HepG2 (cell line): ENCODE measurements around the gene LENEP. TPM values are rescaled to one million over a fixed set of nuclear protein-coding genes. Genes with fewer than 3 reads are reported as not detected.

Experiments
- ARNTL ChIP-seq: sonication (generic); formaldehyde crosslinking; IDR thresholded peaks from 2 replicates; pipeline ENCODE4 v1.4.0; 2020; ENCODE audit warnings: mild to moderate bottlenecking, missing genetic modification reagents
- CCDC6 ChIP-seq: sonication (generic); formaldehyde crosslinking; IDR thresholded peaks from 2 replicates; pipeline ENCODE4 v1.8.1; 2022; ENCODE audit warnings: mild to moderate bottlenecking, missing genetic modification reagents, moderate library complexity
- DNMT3B ChIP-seq: conservative IDR thresholded peaks from 2 replicates; pipeline ENCODE4 v1.6.1; 2016; ENCODE audit warnings: missing biosample characterization, control low read depth
- FOSL2 ChIP-seq: sonication (generic); formaldehyde crosslinking; IDR thresholded peaks from 2 replicates; pipeline ENCODE4 v1.4.0; 2020; ENCODE audit warnings: missing genetic modification reagents
- FOXK1 ChIP-seq: sonication (generic); formaldehyde crosslinking; IDR thresholded peaks from 2 replicates; pipeline ENCODE4 v1.4.0; 2020; ENCODE audit warnings: low read depth, missing genetic modification reagents, borderline replicate concordance
- GATAD2A ChIP-seq: IDR thresholded peaks from 2 replicates; pipeline ENCODE4 v1.6.1; 2016
- HHEX ChIP-seq: IDR thresholded peaks from 2 replicates; pipeline ENCODE4 v1.6.1; 2016; ENCODE audit warnings: control low read depth
- ISL2 ChIP-seq: sonication (generic); formaldehyde crosslinking; IDR thresholded peaks from 2 replicates; pipeline ENCODE4 v1.5.0; 2020; ENCODE audit warnings: missing genetic modification reagents
- KLF6 ChIP-seq: IDR thresholded peaks from 2 replicates; pipeline ENCODE4 v1.8.0; 2016; ENCODE audit warnings: missing biosample characterization, missing genetic modification reagents
- MAZ ChIP-seq, 2 experiments: sonication (generic) in 1 of 2; formaldehyde crosslinking in 1 of 2; IDR thresholded peaks; 2 replicates each; pipeline versions ENCODE4 v1.5.0 to v1.6.1; 2012 to 2020; ENCODE audit warnings: low read depth in 2 of 2, mild to moderate bottlenecking in 2 of 2, borderline replicate concordance in 1 of 2, improper control_type of control experiment in 1 of 2, low read length in 1 of 2, missing genetic modification reagents in 1 of 2, moderate library complexity in 1 of 2
- MIXL1 ChIP-seq: IDR thresholded peaks from 2 replicates; pipeline ENCODE4 v1.6.1; 2016
- NFE2L2 ChIP-seq: fragments of 150-350 bp; IDR thresholded peaks from 2 replicates; pipeline ENCODE4 v1.6.1; 2014; ENCODE audit warnings: low read length
- PLRG1 ChIP-seq: fragments of 450-650 bp; conservative IDR thresholded peaks from 2 replicates; pipeline ENCODE4 v1.6.1; 2016
- SP1 ChIP-seq, 2 experiments: fragments of 450-650 bp in 1 of 2; sonication (generic) in 1 of 2; formaldehyde crosslinking in 1 of 2; IDR thresholded peaks; 2 replicates each; pipeline versions ENCODE4 v1.4.0 to v1.6.1; 2016 to 2020; ENCODE audit warnings: missing genetic modification reagents in 1 of 2
- TBX3 ChIP-seq: fragments of 450-650 bp; IDR thresholded peaks from 2 replicates; pipeline ENCODE4 v1.6.1; 2017; ENCODE audit warnings: antibody characterized with exemption, mild to moderate bottlenecking, inconsistent platforms, borderline replicate concordance
- THAP11 ChIP-seq: IDR thresholded peaks from 2 replicates; pipeline ENCODE4 v1.6.1; 2016; ENCODE audit warnings: missing biosample characterization, missing genetic modification reagents
- ZMYM4 ChIP-seq: sonication (generic); formaldehyde crosslinking; IDR thresholded peaks from 2 replicates; pipeline ENCODE4 v1.8.1; 2023; ENCODE audit warnings: mild to moderate bottlenecking, missing genetic modification reagents
- ZNF124 ChIP-seq: sonication (generic); formaldehyde crosslinking; IDR thresholded peaks from 2 replicates; pipeline ENCODE4 v1.4.0; 2020; ENCODE audit warnings: missing genetic modification reagents
- ZNF343 ChIP-seq: sonication (generic); formaldehyde crosslinking; IDR thresholded peaks from 2 replicates; pipeline ENCODE4 v1.4.0; 2020; ENCODE audit warnings: mild to moderate bottlenecking, missing genetic modification reagents
- ZNF782 ChIP-seq: sonication (generic); formaldehyde crosslinking; IDR thresholded peaks from 2 replicates; pipeline ENCODE4 v1.4.0; 2020; ENCODE audit warnings: missing genetic modification reagents, mild to moderate bottlenecking, borderline replicate concordance
- polyA plus RNA-seq, 8 experiments: library from polyadenylated mRNA; depleted of rRNA in 3 of 8; stranded (reverse) in 7 of 8; unstranded in 1 of 8; fragments of >200 nt; fragmentation: Illumina TruSeq in 4 of 8; extraction: Trizol in 4 of 8; gene quantifications; 2 replicates each; pipeline versions ENCODE4 v1.2.1 to v1.2.3, GENCODE V29; 2011 to 2016; ENCODE audit warnings: low read depth in 4 of 8, missing spikeins in 1 of 8, mixed read lengths in 1 of 8; ENCODE audit not compliant: insufficient read depth in 1 of 8
- total RNA-seq, 5 experiments: library from RNA; depleted of rRNA; stranded (reverse); fragments of >200 nt; fragmentation: Illumina TruSeq; extraction: Trizol; gene quantifications; 2 replicates each; pipeline ENCODE4 v1.2.3, GENCODE V29; 2016; ENCODE audit warnings: low read depth in 1 of 5
- TF ChIP-seq, protein P1 (sequence below): sonication (generic); formaldehyde crosslinking; IDR thresholded peaks from 2 replicates; pipeline ENCODE4 v1.8.1; 2023; ENCODE audit warnings: missing genetic modification reagents, inconsistent platforms, borderline replicate concordance
- TF ChIP-seq, protein P2 (sequence below): sonication (generic); formaldehyde crosslinking; IDR thresholded peaks from 2 replicates; pipeline ENCODE4 v1.8.0; 2022; ENCODE audit warnings: mild to moderate bottlenecking, missing genetic modification reagents, moderate library complexity
- TF ChIP-seq, protein P3 (sequence below): sonication (generic); formaldehyde crosslinking; IDR thresholded peaks from 2 replicates; pipeline ENCODE4 v1.5.0; 2020; ENCODE audit warnings: missing genetic modification reagents
- TF ChIP-seq, protein P4 (sequence below): sonication (generic); formaldehyde crosslinking; IDR thresholded peaks from 2 replicates; pipeline ENCODE4 v1.5.0; 2020; ENCODE audit warnings: mild to moderate bottlenecking, missing genetic modification reagents
- TF ChIP-seq, protein P5 (sequence below): conservative IDR thresholded peaks from 2 replicates; pipeline ENCODE4 v1.6.1; 2018; ENCODE audit warnings: missing genetic modification reagents

LENEP gene
- total and polyA plus RNA-seq, 2 of the 13 experiments (the other 11 are each of a cell fraction or from before 2014, with no cell fraction given) = 0.29 TPM; not detected in 1

DNA sequence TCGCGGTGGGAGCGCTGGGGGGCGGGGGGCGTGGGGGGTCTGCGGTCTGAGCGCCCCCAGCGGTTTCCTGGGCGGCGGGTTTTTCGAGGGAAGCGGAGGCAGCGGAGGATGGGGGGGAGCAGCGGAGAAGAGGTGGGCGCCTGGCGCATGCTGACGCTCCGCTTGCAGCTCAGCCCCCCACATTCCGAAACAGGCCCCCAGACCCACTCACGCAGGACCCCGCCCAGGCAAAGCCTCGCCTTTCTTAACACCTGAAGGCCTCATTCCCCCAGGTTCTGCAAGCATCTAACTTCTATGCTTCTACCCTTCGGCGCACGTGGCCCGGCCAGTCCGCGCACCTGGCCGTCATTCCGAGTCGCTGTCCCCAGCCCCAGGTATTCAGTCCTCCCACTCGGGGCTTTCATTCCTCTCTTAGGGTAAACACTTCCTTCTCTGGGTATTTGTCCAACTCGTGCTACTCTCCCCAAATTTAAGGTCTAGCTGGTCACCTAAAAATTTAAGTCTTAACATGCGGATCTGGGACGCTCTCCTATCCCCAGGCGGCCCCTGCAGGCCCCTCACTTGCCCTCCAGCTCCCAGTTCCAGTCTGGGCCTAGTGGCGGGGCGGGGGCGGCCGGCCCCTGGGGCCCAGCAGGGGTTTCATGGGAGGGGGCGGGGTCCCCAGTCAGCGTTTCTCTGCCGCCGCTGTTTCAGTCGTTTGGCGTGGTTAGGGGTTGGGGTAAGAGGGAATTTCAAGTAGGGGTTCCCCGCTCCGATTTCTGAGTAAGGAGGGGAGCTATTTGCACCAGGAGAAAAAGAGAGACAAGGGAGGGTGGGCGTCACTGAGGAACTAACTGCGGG, 6.4 kb downstream of the LENEP start (continued):
- TF ChIP-seq, protein P1, sequence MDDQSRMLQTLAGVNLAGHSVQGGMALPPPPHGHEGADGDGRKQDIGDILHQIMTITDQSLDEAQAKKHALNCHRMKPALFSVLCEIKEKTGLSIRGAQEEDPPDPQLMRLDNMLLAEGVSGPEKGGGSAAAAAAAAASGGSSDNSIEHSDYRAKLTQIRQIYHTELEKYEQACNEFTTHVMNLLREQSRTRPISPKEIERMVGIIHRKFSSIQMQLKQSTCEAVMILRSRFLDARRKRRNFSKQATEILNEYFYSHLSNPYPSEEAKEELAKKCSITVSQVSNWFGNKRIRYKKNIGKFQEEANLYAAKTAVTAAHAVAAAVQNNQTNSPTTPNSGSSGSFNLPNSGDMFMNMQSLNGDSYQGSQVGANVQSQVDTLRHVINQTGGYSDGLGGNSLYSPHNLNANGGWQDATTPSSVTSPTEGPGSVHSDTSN (CRISPR knock-in tag) = no peak
- TF ChIP-seq MAZ (IDR thresholded peaks at IDR 0.05; ENCODE audit: borderline replicate concordance, low read depth, low read length) (peak; percentile 55), MAZ (CRISPR knock-in tag; IDR thresholded peaks at IDR 0.05; ENCODE audit: low read depth) (no peak; the same call in 1 of the 2 replicates), GATAD2A (CRISPR knock-in tag) (peak; percentile 57), ZNF343 (CRISPR knock-in tag) (no peak), PLRG1 (no peak), ARNTL (peak; percentile 30; the same call in 1 of the 2 replicates), ZMYM4 (no peak), ISL2 (CRISPR knock-in tag) (no peak), NFE2L2 (no peak), DNMT3B (no peak), FOSL2 (CRISPR knock-in tag) (no peak), KLF6 (CRISPR knock-in tag) (no peak), TBX3 (no peak), FOXK1 (CRISPR knock-in tag) (peak; percentile 70; the same call in 1 of the 2 replicates), ZNF124 (CRISPR knock-in tag) (no peak), CCDC6 (peak; percentile 42; the same call in 1 of the 2 replicates), MIXL1 (no peak), HHEX (CRISPR knock-in tag) (no peak), THAP11 (CRISPR knock-in tag) (no peak; the same call in 1 of the 2 replicates), SP1 (IDR thresholded peaks at IDR 0.05) (no peak), SP1 (CRISPR knock-in tag; IDR thresholded peaks at IDR 0.05) (peak; percentile 32; the same call in 1 of the 2 replicates), ZNF782 (no peak)
- TF ChIP-seq, protein P2, sequence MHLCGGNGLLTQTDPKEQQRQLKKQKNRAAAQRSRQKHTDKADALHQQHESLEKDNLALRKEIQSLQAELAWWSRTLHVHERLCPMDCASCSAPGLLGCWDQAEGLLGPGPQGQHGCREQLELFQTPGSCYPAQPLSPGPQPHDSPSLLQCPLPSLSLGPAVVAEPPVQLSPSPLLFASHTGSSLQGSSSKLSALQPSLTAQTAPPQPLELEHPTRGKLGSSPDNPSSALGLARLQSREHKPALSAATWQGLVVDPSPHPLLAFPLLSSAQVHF (CRISPR knock-in tag) = no peak
- TF ChIP-seq, protein P3, sequence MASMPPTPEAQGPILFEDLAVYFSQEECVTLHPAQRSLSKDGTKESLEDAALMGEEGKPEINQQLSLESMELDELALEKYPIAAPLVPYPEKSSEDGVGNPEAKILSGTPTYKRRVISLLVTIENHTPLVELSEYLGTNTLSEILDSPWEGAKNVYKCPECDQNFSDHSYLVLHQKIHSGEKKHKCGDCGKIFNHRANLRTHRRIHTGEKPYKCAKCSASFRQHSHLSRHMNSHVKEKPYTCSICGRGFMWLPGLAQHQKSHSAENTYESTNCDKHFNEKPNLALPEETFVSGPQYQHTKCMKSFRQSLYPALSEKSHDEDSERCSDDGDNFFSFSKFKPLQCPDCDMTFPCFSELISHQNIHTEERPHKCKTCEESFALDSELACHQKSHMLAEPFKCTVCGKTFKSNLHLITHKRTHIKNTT (CRISPR knock-in tag) = no peak
- TF ChIP-seq, protein P4, sequence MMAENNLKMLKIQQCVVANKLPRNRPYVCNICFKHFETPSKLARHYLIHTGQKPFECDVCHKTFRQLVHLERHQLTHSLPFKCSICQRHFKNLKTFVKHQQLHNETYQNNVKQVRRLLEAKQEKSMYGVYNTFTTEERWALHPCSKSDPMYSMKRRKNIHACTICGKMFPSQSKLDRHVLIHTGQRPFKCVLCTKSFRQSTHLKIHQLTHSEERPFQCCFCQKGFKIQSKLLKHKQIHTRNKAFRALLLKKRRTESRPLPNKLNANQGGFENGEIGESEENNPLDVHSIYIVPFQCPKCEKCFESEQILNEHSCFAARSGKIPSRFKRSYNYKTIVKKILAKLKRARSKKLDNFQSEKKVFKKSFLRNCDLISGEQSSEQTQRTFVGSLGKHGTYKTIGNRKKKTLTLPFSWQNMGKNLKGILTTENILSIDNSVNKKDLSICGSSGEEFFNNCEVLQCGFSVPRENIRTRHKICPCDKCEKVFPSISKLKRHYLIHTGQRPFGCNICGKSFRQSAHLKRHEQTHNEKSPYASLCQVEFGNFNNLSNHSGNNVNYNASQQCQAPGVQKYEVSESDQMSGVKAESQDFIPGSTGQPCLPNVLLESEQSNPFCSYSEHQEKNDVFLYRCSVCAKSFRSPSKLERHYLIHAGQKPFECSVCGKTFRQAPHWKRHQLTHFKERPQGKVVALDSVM = no peak
- TF ChIP-seq, protein P5, sequence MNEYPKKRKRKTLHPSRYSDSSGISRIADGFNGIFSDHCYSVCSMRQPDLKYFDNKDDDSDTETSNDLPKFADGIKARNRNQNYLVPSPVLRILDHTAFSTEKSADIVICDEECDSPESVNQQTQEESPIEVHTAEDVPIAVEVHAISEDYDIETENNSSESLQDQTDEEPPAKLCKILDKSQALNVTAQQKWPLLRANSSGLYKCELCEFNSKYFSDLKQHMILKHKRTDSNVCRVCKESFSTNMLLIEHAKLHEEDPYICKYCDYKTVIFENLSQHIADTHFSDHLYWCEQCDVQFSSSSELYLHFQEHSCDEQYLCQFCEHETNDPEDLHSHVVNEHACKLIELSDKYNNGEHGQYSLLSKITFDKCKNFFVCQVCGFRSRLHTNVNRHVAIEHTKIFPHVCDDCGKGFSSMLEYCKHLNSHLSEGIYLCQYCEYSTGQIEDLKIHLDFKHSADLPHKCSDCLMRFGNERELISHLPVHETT (CRISPR knock-in tag) = no peak
